Measurements from ENCODE around the gene EFCC1. TPM values are rescaled to one million over a fixed set of nuclear protein-coding genes. Genes with fewer than 3 reads are reported as not detected.
A peak's percentile ranks its signal among the peaks of the same experiment; 100 is the strongest.

EFCC1 gene
- total RNA-seq, 4 donors from 2014 or later, result 0.76 to 2.5 (median 1.1) TPM

DNA sequence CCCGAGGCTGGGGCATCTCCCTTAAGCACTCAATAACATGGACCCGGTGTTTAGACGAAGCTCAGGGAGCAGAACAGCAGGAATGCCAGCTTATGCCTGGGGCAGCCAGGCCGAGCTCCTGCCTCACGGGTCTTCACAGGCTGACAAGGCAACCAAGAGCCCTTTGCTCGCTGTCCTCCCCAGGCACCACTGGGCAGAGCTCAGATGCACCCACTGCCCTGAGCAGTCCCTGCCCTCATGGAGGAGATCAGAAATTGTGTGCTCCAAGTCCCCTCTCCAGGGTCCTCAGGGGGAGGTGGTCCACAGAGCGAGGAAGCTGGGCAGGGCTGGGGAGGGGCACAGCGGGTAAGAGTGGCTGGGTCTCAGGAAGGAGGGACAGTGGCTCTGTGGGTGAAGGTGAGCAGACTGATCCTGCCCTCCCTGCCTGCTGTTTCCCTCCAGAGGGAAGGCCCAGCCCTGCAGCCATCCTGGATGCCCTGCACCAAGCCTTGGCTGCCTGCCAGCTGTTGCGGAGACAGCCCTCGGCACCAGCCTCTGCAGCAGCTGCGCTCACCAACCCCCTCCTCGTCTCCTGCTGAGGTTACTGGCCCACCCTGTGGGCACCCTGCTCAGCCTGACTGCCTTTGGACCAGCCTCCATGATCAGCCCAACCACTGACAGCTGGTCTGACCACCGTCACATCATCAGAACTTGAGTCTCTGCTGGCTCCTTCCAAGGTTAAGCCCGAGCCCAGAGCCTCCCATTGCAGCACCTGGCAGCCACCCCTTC is 38.4 kb downstream of the EFCC1 start:
- Histone ChIP-seq H3K27me3 (no peaks in the 10 kb centered on the region), H3K4me1 (no peaks in the 10 kb centered on the region), H3K27ac (no peak overlapping the region), H3K36me3 (no peaks in the 10 kb centered on the region), H3K4me3 (no peak overlapping the region), H3K9me3 (no peaks in the 10 kb centered on the region)
- whole genome bisulfite sequencing, result 60% methylated on average over 3 of the region's 14 CpGs
- TF ChIP-seq POLR2AphosphoS5 (IDR thresholded peaks at IDR 0.05), result no peak
- TF ChIP-seq EP300 (IDR thresholded peaks at IDR 0.05), result no peak
- TF ChIP-seq, protein P1, sequence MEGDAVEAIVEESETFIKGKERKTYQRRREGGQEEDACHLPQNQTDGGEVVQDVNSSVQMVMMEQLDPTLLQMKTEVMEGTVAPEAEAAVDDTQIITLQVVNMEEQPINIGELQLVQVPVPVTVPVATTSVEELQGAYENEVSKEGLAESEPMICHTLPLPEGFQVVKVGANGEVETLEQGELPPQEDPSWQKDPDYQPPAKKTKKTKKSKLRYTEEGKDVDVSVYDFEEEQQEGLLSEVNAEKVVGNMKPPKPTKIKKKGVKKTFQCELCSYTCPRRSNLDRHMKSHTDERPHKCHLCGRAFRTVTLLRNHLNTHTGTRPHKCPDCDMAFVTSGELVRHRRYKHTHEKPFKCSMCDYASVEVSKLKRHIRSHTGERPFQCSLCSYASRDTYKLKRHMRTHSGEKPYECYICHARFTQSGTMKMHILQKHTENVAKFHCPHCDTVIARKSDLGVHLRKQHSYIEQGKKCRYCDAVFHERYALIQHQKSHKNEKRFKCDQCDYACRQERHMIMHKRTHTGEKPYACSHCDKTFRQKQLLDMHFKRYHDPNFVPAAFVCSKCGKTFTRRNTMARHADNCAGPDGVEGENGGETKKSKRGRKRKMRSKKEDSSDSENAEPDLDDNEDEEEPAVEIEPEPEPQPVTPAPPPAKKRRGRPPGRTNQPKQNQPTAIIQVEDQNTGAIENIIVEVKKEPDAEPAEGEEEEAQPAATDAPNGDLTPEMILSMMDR (IDR thresholded peaks at IDR 0.05), result no peak
- no peak for TF ChIP-seq POLR2A (IDR thresholded peaks at IDR 0.05)
- DNase-seq (ENCODE audit: low spot score in 2 of 2), result peak in 1 of 2 donors; percentile 59

DNA sequence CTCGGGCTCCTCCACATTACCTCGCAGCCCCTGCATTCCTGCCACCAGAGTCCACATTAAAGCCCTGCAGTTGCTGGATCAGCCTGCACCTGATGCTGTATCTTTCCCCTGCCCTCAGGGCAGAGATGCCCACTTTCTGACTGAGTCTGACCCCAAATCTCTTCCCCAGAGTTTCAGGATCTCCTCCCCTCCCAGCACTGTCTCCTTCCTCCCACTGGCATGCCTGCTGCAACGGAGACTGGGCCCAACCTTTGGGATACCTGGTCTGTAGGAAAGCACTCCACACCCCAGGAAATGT is 38.9 kb downstream of the EFCC1 start:
- H3K4me3 ChIP-seq, result no peak overlapping the region
- no peaks in the 10 kb centered on the region for H3K27me3 ChIP-seq
- no peaks in the 10 kb centered on the region for H3K9me3 ChIP-seq
- no peak overlapping the region for H3K27ac ChIP-seq
- 46% methylated on average over 2 of the region's 3 CpGs for WGBS
- no peaks in the 10 kb centered on the region for H3K36me3 ChIP-seq
- no peak for DNase-seq (ENCODE audit: low spot score in 2 of 2)
- H3K4me1 ChIP-seq, result no peaks in the 10 kb centered on the region
- TF ChIP-seq, protein P1 (IDR thresholded peaks at IDR 0.05), result no peak
- TF ChIP-seq POLR2A (IDR thresholded peaks at IDR 0.05) (no peak), EP300 (IDR thresholded peaks at IDR 0.05) (no peak), POLR2AphosphoS5 (IDR thresholded peaks at IDR 0.05) (no peak)

DNA sequence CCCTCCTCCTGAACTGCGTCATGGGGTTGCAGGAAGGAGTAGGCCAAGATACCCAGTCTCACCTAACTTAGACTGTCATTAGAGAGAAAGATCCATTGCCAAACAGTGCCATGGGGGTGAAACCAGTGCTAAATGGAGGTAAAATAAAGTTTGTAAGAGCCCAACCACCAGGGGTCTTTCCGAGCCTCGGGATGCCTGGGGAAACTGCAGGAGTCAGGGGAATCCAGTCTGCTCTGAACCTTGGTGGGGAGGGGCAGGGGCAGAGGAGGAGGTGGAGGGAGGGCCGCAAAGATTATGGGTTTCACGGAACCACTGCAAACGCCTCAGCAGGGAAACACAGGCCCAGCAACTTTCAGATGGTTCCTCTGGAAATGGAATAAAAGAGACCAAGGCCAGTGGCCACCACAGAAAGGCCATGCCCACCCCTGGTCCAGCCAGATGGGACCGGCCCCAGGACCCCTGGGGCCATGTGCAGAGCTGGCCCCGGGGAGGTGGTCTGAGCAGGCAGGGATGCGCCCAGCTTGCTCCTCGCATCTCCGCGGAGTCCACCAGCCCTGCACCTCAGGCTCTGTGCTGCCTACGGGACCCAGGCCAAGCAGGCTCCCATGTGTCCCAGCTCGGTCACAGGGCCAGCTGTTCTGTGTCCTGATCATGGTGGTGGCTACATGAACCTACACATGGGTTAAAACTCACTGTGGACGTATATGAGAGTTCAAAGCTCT is 39.6 kb downstream of the EFCC1 start:
- Histone ChIP-seq H3K4me1 (peaks cover 5% of the 10 kb centered on the region), H3K9me3 (no peaks in the 10 kb centered on the region), H3K27ac (no peak overlapping the region), H3K36me3 (no peaks in the 10 kb centered on the region), H3K4me3 (no peak overlapping the region), H3K27me3 (peaks cover 3% of the 10 kb centered on the region)
- no peak for DNase-seq (ENCODE audit: low spot score in 2 of 2)
- TF ChIP-seq, protein P1 (IDR thresholded peaks at IDR 0.05), result no peak
- TF ChIP-seq POLR2A (IDR thresholded peaks at IDR 0.05), result no peak
- TF ChIP-seq EP300 (IDR thresholded peaks at IDR 0.05), result no peak
- no peak for TF ChIP-seq POLR2AphosphoS5 (IDR thresholded peaks at IDR 0.05)
- 85% methylated on average over 11 of the region's 15 CpGs for WGBS

DNA sequence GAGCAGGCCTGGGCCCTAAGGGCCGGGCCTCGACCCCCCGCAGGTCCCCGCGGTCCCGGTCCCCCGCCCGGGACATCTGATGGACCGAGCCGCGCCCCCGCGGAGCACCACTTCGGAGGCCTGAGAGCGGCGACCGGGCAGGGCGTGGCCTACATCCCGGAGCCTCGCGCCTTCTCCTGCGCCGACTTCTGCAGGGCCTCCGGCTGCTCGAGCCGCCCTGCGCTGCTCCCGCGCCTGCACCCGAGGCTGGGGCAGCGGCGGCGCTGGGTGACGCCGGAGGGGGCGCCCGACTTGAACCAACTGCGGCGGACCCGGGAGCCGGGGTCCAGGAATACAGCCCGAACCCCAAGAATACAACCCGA is 44.6 kb downstream of the EFCC1 start:
- Histone ChIP-seq H3K9me3 (no peaks in the 10 kb centered on the region), H3K36me3 (no peaks in the 10 kb centered on the region), H3K4me1 (peaks cover 13% of the 10 kb centered on the region), H3K4me3 (peak overlapping the region; percentile 30), H3K27ac (no peak overlapping the region), H3K27me3 (peaks cover 17% of the 10 kb centered on the region)
- TF ChIP-seq, protein P1 (IDR thresholded peaks at IDR 0.05), result no peak
- TF ChIP-seq POLR2AphosphoS5 (IDR thresholded peaks at IDR 0.05), result no peak
- no peak for TF ChIP-seq EP300 (IDR thresholded peaks at IDR 0.05)
- TF ChIP-seq POLR2A (IDR thresholded peaks at IDR 0.05), result no peak
- no peak for DNase-seq (ENCODE audit: low spot score in 2 of 2)
- 0% methylated on average over 3 of the region's 43 CpGs for WGBS

DNA sequence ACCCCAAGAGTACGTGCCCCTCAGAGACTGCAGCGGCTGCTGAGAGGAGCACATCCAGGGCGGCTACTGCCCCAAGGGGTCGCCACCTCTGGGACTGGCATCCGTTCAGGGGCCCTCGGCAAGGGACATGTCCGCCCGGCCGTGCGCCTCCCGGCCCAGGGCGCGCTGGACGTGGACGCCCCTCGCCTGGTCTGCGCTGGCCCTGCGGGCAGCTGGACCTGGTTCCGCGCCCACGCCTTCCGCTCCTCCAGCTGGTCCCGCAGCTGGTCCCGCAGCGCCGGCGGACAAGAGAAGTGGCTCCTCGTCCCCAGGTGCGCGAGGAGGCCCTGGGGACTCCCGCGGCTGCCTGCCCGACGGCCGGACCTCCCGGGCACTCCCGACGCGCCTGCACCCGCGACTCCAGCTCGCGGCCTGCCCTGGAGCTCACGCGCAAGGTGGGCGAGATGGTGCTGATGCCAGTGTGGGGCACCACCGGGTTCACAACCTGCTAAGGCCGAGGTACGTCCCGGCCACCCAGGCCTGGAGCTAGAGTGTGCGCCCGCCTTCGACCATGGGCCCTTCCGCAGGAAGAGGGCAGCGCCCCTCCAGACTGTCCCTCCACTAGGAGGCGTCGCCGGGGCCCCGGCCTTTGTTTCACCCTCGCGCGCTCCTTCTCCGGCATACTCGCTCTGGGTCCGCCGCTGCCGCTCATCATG is 45.1 kb downstream of the EFCC1 start:
- H3K4me3 ChIP-seq, result peak overlapping the region; percentile 30
- TF ChIP-seq POLR2AphosphoS5 (IDR thresholded peaks at IDR 0.05) (no peak), POLR2A (IDR thresholded peaks at IDR 0.05) (no peak), EP300 (IDR thresholded peaks at IDR 0.05) (no peak)
- TF ChIP-seq, protein P1 (IDR thresholded peaks at IDR 0.05), result no peak
- H3K9me3 ChIP-seq, result no peaks in the 10 kb centered on the region
- DNase-seq (ENCODE audit: low spot score in 2 of 2), result no peak
- H3K4me1 ChIP-seq, result peaks cover 13% of the 10 kb centered on the region
- WGBS, result 10% methylated on average over 18 of the region's 67 CpGs
- no peaks in the 10 kb centered on the region for H3K36me3 ChIP-seq
- H3K27me3 ChIP-seq, result peaks cover 17% of the 10 kb centered on the region
- no peak overlapping the region for H3K27ac ChIP-seq
